Activated T-cell treated with anti-CD3 and anti-CD28 coated beads, Interleukin-2, amount 50 U/mL, for 1 hour (primary cell): ENCODE results near the gene DLGAP4.
A peak's percentile ranks its signal among the peaks of the same experiment; 100 is the strongest.

ENCODE experiments used
- DNase-seq: peaks from one replicate; pipeline ENCODE4 v3.0.0-alpha.2; 2020

DLGAP4 gene

DNA sequence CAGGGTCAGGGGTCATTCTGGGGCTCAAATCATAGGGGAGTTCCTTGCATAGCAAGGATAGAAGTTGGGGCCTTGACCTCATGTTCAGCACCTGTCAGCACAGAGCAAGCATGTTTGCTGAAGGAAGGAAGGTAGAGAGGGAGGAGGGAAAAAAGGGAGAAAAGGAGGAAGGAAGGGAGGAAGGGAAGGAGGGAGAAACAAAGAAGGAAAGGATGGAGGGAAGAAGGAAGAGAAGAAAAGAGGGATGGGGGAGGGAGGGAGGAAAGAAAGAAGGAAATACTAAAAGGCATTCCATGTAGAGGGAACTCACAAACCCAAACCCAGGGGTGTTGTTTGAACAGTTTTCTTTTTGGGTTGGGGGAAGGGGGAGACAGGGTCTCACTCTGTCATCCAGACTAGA lies 80.1 kb downstream of the DLGAP4 start:
- DNase-seq, result no peak

DNA sequence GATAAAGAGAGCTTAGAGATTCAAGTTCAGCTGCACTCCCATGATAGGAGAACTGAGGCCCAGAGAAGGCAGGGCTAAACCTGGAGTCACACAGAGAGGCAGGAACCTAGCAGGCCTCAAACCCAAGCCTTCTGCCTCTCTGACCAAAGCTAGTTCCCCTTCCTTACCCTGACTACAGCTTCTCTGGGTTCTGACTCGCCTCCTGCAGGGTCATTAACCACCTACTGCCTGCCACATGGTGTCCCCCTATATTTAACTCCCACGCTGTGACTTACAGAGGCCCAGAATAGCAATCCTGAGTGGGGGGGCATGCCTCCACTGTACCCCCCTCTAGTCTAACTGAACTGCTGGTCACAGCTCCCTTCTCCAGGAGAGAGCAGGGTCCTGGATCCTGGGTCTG lies 84.1 kb downstream of the DLGAP4 start:
- no peak for DNase-seq

DNA sequence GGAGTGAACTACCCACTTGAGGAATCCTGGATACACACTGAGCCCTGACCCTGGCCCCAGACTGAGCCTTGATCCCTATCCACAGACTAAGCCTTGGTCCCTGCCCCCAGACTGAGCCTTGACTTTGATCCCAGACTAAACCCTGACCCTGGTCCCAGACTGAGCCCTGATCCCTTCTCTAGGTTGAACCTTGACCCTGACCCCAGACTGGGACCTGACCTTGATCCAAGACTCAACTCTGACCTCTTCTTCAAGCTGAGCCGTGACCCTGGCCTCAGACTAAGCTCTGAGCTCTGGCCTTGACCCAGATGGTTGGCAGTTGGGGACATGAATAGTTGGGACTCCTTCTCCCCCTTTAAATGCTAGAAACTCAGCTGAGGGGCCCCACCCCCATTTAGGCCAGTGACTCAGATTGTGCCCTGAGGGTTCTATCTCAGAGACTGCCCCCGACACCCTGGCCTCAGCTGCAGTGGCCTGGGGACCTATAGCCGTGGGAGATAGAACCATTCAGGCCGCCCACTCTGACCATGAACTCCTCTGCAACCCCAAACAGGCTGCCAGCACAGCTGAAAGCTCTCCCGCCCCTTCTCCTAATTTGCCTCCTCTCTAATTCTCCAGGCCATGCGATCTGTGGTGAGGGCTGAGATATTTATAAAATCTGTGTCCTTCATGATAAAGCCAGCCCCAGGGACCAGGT lies 84.7 kb downstream of the DLGAP4 start:
- DNase-seq, result no peak

DNA sequence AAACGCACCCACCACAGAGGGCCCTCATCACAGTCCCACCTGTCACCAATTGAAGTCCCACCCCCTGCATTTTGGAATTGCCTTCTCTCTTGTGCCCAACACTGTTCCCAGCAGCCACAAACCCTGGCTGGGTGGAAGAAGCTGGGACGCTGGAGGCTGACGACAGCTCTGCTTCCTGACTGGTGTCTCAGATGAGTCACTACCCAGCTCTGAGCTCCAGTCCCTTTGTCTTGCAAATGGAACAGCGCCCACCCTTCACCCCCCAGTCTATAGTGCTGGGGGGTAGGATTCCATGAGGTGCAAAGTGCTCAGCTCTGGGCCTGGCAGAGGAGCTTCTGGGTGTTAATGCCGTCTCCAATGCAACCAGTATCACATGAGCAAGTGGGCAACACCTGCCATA lies 85.3 kb downstream of the DLGAP4 start:
- DNase-seq, result no peak

DNA sequence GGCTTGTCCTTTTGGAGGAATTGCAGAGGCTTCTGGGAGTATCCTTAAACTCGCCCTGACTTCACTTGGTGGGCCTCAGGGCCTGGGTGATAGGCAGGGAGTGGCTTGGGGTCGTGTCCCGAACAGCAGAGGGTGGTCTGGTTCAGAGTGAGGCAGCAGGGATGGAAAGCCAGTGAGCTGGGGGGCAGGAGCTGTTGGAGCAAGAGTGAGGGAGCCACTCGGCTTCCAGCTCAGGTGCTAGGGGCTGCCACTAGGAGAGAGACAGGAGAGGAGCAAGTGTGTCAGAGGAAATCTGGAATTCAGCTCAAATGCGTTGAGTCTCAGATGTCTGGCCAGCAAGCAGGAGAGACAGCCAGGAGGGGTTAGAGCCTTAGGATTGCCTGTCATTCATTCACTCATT lies 85.8 kb downstream of the DLGAP4 start:
- DNase-seq, result no peak

DNA sequence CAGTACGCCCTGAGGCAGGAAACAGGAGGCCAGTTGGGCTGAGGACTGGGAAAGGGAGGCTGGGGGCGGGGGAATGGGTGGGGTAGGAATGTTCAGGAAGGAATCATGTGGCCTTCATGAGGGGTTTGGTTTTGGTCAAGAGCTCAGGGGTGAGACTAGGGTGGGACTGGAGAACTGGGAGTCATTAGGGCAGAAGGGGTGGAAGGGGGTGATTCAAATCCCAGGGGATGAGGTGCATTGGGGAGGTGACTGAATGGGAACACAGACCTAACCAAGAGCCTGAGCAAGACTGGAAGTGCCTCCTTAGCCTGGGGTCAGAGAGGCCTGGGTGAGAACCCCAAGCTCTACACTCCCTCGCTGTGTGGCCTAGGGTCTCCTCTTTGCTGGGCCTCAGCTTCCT lies 86.8 kb downstream of the DLGAP4 start:
- DNase-seq, result no peak

DNA sequence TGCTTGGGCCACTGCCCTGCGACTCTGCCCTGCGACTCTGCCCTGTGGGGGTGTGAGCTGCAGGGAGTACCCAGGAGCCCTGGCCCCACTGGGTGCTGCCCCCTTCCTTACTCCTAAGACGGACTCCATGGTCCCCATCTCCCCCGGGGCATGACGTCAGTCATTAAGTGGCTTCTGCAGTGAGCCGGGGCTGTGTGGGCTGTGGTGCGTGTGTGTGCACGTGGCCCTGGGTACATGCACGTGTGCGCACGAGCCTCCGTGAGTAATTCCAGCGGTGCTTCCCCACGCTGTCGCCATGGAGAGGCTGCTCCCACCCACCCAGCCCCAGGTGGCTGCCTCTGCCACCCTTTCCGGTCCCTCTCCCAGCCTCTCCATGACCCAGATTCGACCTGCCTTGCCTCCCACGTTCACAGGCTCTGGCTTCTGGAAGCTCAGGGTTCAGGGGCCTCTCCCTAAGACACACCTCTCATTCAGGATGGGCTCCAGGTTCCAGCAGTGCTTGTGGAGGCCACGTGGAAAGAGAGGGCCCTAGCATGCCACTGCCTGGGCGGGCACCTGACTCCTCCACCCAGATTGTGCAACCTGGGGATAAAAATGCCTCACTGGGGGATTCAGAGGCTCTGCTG lies 88.3 kb downstream of the DLGAP4 start:
- no peak for DNase-seq

DNA sequence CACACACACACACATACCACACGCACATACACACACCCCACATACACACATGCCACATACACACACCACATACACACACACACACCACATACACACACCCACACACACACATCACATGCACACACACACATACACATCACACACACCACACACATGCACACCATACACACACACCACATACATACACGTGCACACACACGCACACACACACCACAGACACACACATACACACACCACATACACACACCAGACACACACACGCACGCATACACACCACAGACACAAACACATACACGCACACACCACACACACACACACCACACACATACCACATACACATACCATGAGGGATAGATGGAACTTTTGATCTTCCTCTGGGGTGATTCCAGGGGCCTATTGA lies 90.2 kb downstream of the DLGAP4 start:
- DNase-seq, result no peak

DNA sequence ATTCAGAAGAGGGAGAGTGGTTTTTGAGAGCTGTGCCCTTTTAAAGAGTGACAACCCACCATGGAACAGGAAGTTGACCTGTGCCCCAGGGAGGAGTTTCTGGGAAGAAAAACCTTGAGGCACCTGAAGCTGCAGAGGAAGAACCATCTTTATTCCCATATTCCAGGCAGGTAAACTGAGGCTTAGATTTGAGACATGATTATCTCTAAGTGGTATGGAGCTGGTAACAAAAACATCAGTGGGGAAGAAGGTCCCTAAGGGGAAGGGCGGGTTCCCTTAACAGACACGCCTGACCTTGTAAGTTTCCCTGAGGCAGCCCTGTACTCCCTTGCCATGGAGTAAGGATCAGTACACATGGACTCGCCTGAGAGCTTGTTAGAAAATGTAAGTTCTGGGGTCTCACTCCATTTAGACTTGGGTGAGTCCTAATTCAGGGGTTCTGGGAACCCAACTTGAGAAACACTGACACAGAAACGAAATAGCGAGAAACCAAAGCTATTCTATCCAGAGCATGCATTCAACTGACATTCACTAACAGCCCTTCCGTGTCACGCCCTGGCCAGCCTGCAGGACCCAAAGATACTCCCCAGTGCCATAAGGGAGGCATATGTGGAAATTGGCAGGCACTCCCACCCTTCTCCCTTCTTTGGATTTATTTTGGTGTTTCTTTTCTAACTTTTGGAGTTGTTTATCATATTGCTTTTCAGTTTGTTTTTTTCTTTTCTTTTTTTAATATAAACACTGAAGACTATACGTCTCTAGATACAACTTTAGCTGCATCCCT lies 90.9 kb downstream of the DLGAP4 start:
- no peak for DNase-seq

DNA sequence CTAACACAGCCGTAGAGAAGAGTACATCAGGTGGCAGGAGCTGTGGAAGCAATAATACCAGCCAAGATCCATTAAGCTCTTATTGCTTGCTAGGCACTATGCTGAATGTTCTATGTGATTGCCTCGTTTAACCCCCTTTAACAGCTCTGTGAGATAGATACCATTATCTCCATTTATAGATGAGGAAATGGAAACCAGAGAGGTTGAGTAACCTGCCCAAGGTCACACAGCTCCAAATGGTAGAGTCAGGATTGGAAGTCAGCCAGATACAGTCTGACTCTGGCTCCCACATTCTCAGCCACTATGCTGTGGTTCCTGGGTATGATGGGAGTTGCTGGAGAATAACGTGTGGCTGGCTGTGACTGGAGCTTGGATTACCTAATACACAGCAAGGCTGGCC lies 92.4 kb downstream of the DLGAP4 start:
- DNase-seq, result no peak

DNA sequence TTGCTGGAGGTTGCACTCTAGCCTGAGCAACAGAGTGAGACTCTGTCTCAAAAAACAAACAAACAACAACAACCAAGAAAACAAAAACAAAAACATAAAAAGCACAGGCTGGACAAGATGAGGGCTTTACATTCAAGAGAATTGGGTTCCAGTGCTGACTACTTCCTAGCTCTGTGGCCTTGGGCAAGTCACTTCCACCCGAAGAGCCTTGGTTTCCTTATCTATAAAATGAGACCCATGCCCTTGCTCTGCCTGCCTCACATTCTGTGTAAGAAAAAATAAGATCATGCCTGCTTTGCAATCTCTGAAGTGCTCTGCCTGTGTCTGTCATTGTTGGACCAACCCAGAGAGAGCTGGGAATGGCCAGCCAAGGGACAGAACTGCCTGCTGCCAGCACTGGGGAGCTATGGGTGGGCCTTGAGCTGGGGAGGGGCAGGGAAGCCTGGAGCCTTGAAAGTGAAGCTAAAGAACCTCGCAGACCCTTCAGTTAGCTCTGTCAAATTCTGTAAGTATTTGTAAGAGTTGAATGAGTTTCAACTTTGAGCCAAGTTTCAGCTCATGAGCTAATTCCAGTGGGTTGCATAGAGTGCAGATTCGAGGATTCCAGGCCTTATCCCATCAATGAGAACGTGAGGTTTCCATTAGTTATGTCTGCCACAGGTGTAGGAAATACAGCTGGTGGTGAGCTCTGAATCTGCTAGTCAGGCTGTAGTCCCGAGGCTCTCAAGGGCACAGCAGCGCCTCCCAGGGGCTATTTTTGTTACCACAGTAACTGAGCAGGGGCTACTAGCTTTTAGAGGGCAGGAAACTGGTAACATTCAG lies 93.2 kb downstream of the DLGAP4 start:
- peak; percentile 27 for DNase-seq

DNA sequence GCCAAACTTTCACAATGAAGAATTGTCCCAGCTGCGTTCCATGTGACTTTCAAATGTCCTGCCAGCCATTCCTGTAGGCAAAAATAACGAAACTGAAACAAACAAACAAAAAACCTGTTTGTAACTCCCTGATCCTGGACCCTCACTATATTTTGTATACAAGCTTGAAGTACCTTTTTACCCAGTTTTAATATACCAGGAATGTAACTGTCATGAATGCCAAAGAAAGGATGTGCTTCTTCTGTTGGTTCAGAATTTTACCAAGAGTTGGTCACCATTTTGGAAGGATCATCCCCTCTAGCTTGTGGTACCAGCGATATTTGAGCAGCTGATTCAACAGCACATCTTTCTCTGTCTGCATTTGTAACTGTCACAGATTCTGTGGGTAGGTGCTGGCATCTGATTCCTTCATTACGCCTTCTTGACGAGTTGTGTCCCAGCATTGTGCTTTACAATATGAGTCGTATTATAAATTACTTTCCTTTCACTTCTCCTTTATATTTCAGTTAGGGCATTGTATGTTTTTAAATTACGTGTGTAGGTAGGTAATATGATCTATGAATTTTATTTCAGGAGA lies 93.9 kb downstream of the DLGAP4 start:
- DNase-seq, result no peak

DNA sequence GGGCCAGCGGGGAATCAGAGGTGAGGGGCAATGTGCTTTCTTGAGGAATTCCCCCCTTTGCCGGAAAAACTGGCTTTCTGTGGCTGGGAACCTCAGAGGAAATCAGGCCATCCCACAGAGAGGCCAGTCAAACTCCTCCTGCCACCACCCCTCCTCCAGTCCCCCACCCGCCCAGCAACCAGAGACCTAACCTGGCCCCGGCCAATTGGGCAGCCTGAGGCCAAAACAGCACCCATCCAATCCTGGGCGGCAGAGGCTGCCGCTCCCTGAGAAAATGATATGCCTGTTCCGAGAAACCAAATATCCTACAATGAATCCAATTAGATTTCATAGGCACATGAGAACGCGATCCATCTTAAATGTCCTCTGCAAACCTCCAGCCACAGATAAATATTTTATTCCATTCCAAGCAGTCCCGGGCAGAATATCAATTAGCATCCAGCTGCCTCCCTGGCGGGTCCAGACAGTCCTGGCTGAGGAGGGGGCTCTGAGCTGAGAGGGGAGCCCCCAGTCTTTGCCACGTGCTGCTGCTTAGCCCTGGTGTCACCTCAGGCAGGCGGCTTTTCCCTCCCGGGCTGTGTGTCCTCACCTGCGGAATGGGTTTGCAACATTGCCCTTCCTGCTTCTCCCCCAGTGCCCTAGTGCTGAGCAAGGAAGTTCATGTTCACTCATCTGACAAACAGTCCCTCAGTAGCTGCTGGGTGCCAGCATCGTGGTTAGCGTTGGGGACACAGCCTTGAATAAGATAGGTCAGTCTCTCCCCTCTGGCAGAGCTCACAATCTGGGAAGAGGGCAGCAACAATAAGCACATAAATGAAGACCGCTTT lies 95.0 kb downstream of the DLGAP4 start:
- no peak for DNase-seq

DNA sequence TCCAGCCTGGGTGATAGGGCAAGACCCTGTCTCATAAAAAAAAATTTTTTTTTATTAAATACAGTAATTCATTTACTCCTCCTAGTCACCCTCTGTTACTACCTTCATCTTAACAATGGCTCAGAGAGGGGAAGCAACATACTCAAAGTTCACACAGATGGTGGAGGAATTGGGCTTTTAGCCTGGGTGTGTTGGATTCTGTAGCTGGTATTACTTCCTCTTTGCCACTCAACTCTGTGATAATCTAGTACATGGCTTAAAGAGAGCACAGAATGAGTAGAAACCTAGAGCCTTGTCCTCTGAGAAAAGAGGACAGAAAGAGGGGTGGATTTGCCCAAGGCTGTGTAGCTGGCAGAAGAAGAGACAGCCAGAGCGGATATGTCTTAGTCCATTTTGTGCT lies 96.6 kb downstream of the DLGAP4 start:
- no peak for DNase-seq

DNA sequence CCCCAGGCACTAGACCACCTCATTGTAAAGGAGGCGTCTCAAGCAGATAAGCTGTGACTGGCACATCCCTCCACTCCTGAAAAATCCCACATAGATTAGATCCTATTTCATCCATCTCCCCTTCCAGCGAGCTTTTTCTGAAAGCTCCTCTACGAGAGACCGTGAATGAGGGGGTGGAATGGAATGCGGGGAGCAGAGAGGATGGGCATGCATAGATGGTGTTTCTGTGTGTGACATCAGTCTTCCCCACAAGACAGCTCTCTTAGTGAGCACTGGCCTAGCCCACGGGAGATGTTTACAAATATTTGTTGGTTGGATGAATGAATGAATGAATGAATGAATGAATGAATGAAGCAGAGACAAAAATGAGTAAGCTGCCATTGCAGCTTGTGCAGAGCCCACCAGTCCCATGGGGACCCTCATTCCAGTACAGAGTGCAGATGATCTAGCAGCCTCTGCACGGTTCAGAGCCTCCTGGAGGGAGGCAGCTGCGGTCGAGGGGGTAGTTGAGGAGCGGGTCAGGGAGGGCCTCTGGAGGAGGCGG lies 98.4 kb downstream of the DLGAP4 start:
- no peak for DNase-seq

DNA sequence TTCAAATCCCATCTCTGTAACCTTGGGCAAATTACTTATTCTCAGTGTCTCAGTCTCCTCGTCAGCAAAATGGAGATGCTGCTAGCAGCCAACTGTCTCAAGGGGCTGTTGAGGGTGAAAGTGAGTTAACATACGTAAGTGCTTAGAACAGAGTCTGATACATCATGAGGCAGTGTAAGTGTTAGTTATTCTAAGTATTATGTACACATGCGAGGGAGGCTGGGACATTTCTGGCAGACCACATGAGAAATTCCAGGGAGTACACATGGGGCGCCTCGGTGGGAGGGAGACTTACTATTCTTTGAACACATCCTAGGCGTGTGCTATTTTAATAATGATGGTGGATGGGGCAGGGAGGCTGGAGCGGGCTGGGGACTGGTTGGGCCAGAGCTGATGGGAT lies 99.1 kb downstream of the DLGAP4 start:
- DNase-seq, result no peak

DNA sequence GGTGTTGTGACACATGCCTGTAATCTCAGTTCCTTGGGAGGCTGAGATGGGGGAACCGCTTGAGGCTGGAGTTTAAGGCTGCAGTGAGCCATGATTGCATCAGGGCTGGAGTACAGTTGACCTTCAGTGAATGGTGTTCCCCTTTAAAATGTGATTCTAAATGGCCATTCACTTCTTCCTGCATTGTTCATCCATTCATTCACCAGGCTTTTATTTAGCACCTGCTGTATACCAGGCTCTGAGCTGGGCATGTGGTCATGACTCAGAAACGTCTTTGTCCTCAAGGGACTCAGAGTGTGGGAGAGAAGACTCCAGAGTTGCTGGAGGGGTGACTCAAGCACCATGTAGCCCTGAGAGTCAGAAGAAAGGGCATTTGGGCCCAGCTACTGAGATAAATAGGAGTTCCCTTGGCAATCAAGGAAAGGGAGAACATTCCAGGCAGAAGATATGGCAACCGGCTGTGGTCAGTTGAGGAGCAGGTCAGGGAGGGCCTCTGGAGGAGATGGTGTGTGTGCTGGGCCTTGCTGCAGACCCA lies 101.1 kb downstream of the DLGAP4 start:
- DNase-seq, result no peak

DNA sequence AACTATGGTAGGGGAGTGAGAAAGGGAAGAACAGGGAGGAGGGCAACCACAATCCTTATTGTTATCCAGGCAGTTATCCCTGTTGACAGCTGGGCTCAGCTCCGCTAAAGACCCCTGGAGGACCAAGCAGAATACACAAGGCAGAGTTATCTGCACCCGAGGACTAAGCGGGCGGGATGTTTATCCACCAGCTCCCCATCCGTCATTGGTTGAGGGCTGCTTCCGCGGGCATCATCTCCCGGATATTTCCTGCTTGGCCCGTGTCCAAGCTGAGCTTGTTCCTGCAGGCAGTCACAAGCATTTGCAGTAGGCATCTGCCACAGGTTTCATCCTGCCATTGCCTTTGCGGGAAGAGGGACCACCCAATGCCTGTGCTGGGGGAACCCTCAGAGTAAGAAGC lies 102.1 kb downstream of the DLGAP4 start:
- DNase-seq, result no peak

DNA sequence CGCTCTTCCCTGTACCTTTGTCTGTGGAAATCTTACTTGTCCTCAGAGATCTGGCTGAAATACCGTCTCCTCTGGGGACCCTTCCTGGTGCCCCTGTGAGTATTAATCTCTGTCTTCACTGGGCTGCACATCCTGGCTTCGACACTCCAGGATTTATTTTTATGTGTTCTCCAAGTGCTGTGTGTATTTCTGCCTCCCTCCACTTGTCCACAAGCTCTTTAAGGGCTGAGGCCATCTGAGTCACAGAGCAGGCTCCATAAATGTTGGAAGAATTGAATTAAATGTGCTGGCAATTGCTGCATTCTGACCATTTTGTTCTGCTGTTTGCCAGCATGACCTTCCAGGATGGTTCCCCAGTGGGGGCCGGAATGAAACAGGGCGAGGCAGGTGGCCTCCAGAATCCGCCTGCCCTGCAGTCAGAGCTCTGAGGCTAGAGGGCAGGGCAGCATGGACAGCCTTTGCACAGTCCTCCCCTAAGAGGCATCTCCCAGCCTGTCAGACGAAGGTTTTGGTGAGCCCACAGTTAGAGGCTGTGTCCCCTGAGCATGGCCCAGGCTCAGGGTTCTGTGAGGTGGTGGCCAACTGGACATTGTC lies 105.8 kb downstream of the DLGAP4 start:
- no peak for DNase-seq

DNA sequence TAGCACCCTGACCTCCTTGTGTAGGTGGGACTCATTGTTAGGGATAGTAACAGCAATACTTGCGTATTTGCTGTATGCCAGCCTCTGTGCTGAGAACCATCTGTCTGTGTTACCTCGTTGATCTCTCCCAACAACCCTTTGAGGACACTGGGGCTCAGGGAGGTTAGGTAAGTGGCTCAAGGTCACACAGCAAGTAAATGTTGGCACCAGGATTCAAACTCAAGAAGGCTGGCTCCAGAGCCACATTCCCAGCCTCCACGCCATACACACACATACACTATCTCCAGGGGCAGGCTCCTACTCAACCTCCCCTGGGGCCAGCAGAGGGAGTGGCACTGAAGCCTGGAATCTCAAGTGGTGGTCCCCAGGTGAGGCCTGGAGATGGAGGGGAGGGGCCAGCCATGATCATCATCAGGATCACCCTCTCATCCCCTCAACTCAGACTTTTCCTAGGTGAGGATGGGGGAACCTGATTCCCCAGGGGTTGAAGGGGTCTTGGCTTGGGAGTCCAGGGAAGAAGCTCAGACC lies 109.4 kb downstream of the DLGAP4 start:
- DNase-seq, result no peak

DNA sequence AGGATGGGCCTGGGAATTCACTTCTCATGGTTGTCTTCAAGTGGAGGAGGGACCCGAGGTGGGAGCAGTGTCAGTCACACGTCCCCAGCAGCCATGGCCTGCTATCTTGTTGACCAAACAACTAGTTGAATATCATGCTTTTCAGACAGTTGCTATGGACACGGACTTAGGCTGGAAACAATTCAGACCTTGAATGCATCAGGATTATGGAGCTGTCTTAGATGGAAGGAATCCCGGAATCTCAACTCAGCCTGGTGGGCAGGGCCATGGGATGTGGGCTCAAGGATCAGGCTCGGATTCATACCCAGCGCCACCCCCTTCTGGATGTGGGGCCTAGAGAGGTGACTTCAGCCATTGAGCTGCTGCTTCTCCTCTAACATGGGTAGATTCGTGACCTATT lies 112.6 kb downstream of the DLGAP4 start:
- DNase-seq, result no peak
